Endothelial cell of umbilical vein (primary cell): ENCODE data around the gene TBP. TPM values are rescaled to one million over a fixed set of nuclear protein-coding genes. Genes with fewer than 3 reads are reported as not detected.

Experiments used
- BruUV-seq: library from RNA; stranded (reverse); fragments of 400-500 nt; replicated peaks from 2 replicates; lab custom pipeline; 2021; lab: Mats Ljungman, UMichigan
- CTCF ChIA-PET: fragments of 300-600, 350-600 bp; sonication (Branson Sonifier 250); formaldehyde crosslinking; loops from one replicate; lab custom pipeline; 2021; ENCODE audit warnings: antibody characterized with exemption, inconsistent platforms; lab: Charles Lee
- POLR2A ChIA-PET: fragments of 300-600, 350-600 bp; sonication (Branson Sonifier 250); formaldehyde crosslinking; loops from one replicate; lab custom pipeline; 2021; ENCODE audit warnings: antibody characterized with exemption, inconsistent platforms; lab: Charles Lee
- DNase-seq: peaks from one replicate; pipeline ENCODE4 v3.0.0-alpha.2; 2011; ENCODE audit warnings: low read depth, low spot score
- FAIRE-seq: peaks from 2 replicates; lab custom pipeline; 2011; peaks lifted over from hg19 to GRCh38; lab: Jason Lieb, UNC
- H2AFZ ChIP-seq: 2 replicates; pipeline ENCODE4 v1.6.0; 2012; ENCODE audit warnings: low read depth, low read length, control low read depth, inconsistent platforms
- H3K27ac ChIP-seq: 2 replicates; pipeline ENCODE4 v1.5.1; 2011; ENCODE audit warnings: low read depth, mild to moderate bottlenecking, control low read depth, low read length, moderate library complexity; ENCODE audit not compliant: insufficient read depth
- H3K27me3 ChIP-seq, 2 experiments: 2 replicates each; pipeline versions ENCODE4 v1.6.0 to v1.6.1; 2011; ENCODE audit warnings: low read length in 2 of 2, mixed read lengths in 1 of 2; ENCODE audit not compliant: control insufficient read depth in 2 of 2, insufficient read depth in 2 of 2
- H3K36me3 ChIP-seq, 2 experiments: 2 replicates in 1 of 2; 3 replicates in 1 of 2; pipeline ENCODE4 v1.5.1; 2011; ENCODE audit warnings: low read length in 2 of 2, mild to moderate bottlenecking in 1 of 2, moderate library complexity in 1 of 2; ENCODE audit not compliant: control insufficient read depth in 2 of 2, insufficient read depth in 2 of 2; ENCODE audit errors: extremely low read depth in 1 of 2
- H3K4me1 ChIP-seq: 3 replicates; pipeline ENCODE4 v1.5.1; 2011; ENCODE audit warnings: mild to moderate bottlenecking, low read length; ENCODE audit not compliant: control insufficient read depth, insufficient read depth; ENCODE audit errors: extremely low read depth
- H3K4me2 ChIP-seq: 2 replicates; pipeline ENCODE4 v1.6.1; 2011; ENCODE audit warnings: low read length, control low read depth, mixed read lengths; ENCODE audit not compliant: insufficient read depth
- H3K4me3 ChIP-seq, 3 experiments: fragments of 200-600 bp in 1 of 3; sonication (generic), shearing (Covaris generic) in 1 of 3; replicated peaks in 1 of 3; 2 replicates each; pipeline ENCODE4 v1.5.1; 2011 to 2016; ENCODE audit warnings: control low read depth in 3 of 3, low read length in 3 of 3, mild to moderate bottlenecking in 2 of 3, inconsistent platforms in 1 of 3, low read depth in 1 of 3, moderate library complexity in 1 of 3; ENCODE audit not compliant: insufficient read depth in 1 of 3
- H3K79me2 ChIP-seq: 2 replicates; pipeline ENCODE4 v1.6.0; 2012; ENCODE audit warnings: low read length, inconsistent platforms; ENCODE audit not compliant: control insufficient read depth, insufficient read depth
- H3K9ac ChIP-seq: replicated peaks from 2 replicates; pipeline ENCODE3; 2011; ENCODE audit warnings: low read length, control low read depth; ENCODE audit not compliant: insufficient read depth; ENCODE audit errors: extremely low read depth
- H3K9me1 ChIP-seq: replicated peaks from 3 replicates; pipeline ENCODE4 v1.6.0; 2011; ENCODE audit warnings: mild to moderate bottlenecking, low read length; ENCODE audit not compliant: control insufficient read depth, insufficient read depth; ENCODE audit errors: extremely low read depth
- H3K9me3 ChIP-seq: replicated peaks from 2 replicates; pipeline ENCODE4 v1.5.1; 2012; ENCODE audit warnings: low read length, inconsistent platforms; ENCODE audit not compliant: control insufficient read depth, insufficient read depth
- H4K20me1 ChIP-seq: replicated peaks from 2 replicates; pipeline ENCODE3; 2011; ENCODE audit warnings: mild to moderate bottlenecking, low read length; ENCODE audit not compliant: control insufficient read depth, insufficient read depth; ENCODE audit errors: extremely low read depth
- EZH2 ChIP-seq: IDR thresholded peaks from 2 replicates; pipeline ENCODE4 v1.6.1; 2012; ENCODE audit warnings: borderline replicate concordance, low read depth, mild to moderate bottlenecking, moderate library complexity, low read length, inconsistent platforms; ENCODE audit not compliant: severe bottlenecking
- FOS ChIP-seq: IDR thresholded peaks from 2 replicates; pipeline ENCODE4 v1.6.1; 2011; ENCODE audit warnings: mild to moderate bottlenecking, low read length, moderate library complexity, borderline replicate concordance; ENCODE audit not compliant: insufficient read depth
- GATA2 ChIP-seq: IDR thresholded peaks from 2 replicates; pipeline ENCODE4 v1.7.0; 2011; ENCODE audit warnings: low read depth, mild to moderate bottlenecking, moderate library complexity, mixed read lengths, low read length; ENCODE audit not compliant: insufficient read length, insufficient read depth
- JUN ChIP-seq: IDR thresholded peaks from 2 replicates; pipeline ENCODE4 v1.6.1; 2011; ENCODE audit warnings: borderline replicate concordance, low read depth; ENCODE audit not compliant: insufficient read length, insufficient read depth
- POLR2A ChIP-seq: IDR thresholded peaks from 2 replicates; pipeline ENCODE4 v1.6.1; 2012; ENCODE audit warnings: low read depth, mild to moderate bottlenecking, control low read depth, low read length
- POLR2AphosphoS5 ChIP-seq: IDR thresholded peaks from 2 replicates; pipeline ENCODE4 v1.6.1; 2012; ENCODE audit warnings: low read depth, mild to moderate bottlenecking, control low read depth, low read length, moderate library complexity; ENCODE audit not compliant: insufficient read depth
- dilution Hi-C: fragments of 300-500 bp; cut with MboI; formaldehyde crosslinking; loops from one replicate; pipeline ENCODE4 v1.15.0; 2019; ENCODE audit warnings: low sequenced_read_pairs; ENCODE audit not compliant: extremely low pct_ligation_motif_present
- intact Hi-C: fragments of 100-400 bp; cut with micrococcal nuclease; formaldehyde crosslinking; loops from one replicate; pipeline ENCODE4 v1.10.0; 2022
- polyA plus RNA-seq, 4 experiments: library from polyadenylated mRNA; depleted of rRNA in 3 of 4; stranded (reverse) in 3 of 4; unstranded in 1 of 4; fragments of >200 nt; gene quantifications; 2 replicates each; pipeline versions ENCODE4 v1.2.1 to v1.2.3, GENCODE V29; 2011 to 2012; ENCODE audit warnings: missing spikeins in 1 of 4
- total RNA-seq: library from RNA; stranded (reverse); gene quantifications from 2 replicates; pipeline ENCODE4 v1.2.3, GENCODE V29; 2021
- TF ChIP-seq, protein P1 (sequence below), 2 donors: IDR thresholded peaks; 1 replicate in 1 of 2; 2 replicates in 1 of 2; pipeline ENCODE4 v1.5.1; 2011; ENCODE audit warnings: low read length in 2 of 2, mild to moderate bottlenecking in 2 of 2, moderate library complexity in 2 of 2, control low read depth in 1 of 2, inconsistent platforms in 1 of 2, low read depth in 1 of 2; ENCODE audit not compliant: insufficient read depth in 1 of 2; ENCODE audit errors: extremely low read depth in 1 of 2

The TBP gene
- total and polyA plus RNA-seq, 2 donors (not counting 3 experiments of a cell fraction or from before 2014, with no cell fraction given), result 17.5 to 17.7 TPM

DNA sequence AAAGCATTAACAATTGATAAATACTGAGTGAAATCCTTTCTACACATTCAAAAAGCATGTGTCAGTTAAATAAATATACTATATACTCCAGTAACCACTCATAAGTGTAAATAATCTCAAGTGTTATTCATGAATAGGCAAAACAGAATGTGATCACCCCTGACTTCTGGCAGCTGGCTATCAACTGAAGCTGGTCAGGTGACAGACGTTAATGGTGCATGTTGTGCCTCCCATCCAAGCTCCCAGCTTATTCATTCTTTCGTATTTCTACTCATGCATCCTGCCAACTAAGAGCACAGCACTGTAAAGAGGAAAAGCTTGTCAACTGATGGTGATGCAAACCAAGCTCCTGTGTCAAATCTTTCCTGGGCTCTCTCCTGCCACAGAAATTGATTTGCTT, 8.8 kb upstream of the TBP start:
- H3K27ac ChIP-seq, result no peak overlapping the region
- no peaks in the 10 kb centered on the region for H3K9me3 ChIP-seq
- H3K79me2 ChIP-seq, result peaks cover 66% of the 10 kb centered on the region
- FAIRE-seq (no peak), DNase-seq (no peak)
- H4K20me1 ChIP-seq, result peaks cover 2% of the 10 kb centered on the region
- POLR2A ChIA-PET, result no interaction called here
- H3K36me3 ChIP-seq, result peaks cover 17 to 33% of the 10 kb centered on the region in 2 experiments
- intact Hi-C loops, result no loop called here
- no peak overlapping the region for H3K4me2 ChIP-seq
- H2AFZ ChIP-seq, result no peak overlapping the region
- no peaks in the 10 kb centered on the region for H3K9me1 ChIP-seq
- H3K4me1 ChIP-seq, result no peaks in the 10 kb centered on the region
- no peak overlapping the region for H3K4me3 ChIP-seq
- no peaks in the 10 kb centered on the region for H3K27me3 ChIP-seq
- TF ChIP-seq JUN (no peak), POLR2A (no peak), POLR2AphosphoS5 (no peak), EZH2 (no peak), FOS (no peak), GATA2 (no peak)
- TF ChIP-seq, protein P1, sequence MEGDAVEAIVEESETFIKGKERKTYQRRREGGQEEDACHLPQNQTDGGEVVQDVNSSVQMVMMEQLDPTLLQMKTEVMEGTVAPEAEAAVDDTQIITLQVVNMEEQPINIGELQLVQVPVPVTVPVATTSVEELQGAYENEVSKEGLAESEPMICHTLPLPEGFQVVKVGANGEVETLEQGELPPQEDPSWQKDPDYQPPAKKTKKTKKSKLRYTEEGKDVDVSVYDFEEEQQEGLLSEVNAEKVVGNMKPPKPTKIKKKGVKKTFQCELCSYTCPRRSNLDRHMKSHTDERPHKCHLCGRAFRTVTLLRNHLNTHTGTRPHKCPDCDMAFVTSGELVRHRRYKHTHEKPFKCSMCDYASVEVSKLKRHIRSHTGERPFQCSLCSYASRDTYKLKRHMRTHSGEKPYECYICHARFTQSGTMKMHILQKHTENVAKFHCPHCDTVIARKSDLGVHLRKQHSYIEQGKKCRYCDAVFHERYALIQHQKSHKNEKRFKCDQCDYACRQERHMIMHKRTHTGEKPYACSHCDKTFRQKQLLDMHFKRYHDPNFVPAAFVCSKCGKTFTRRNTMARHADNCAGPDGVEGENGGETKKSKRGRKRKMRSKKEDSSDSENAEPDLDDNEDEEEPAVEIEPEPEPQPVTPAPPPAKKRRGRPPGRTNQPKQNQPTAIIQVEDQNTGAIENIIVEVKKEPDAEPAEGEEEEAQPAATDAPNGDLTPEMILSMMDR (IDR thresholded peaks at IDR 0.05; ENCODE audit: extremely low read depth in 1 of 2, insufficient read depth in 1 of 2, low read depth in 1 of 2, low read length in 2 of 2), result no peak
- H3K9ac ChIP-seq, result no peak overlapping the region
- dilution Hi-C loops, result no loop called here
- CTCF ChIA-PET, result no interaction called here
- BruUV-seq, result no TSS peak
